ENCODE measurements around the gene FNBP1.

- TF ChIP-seq, protein P1, sequence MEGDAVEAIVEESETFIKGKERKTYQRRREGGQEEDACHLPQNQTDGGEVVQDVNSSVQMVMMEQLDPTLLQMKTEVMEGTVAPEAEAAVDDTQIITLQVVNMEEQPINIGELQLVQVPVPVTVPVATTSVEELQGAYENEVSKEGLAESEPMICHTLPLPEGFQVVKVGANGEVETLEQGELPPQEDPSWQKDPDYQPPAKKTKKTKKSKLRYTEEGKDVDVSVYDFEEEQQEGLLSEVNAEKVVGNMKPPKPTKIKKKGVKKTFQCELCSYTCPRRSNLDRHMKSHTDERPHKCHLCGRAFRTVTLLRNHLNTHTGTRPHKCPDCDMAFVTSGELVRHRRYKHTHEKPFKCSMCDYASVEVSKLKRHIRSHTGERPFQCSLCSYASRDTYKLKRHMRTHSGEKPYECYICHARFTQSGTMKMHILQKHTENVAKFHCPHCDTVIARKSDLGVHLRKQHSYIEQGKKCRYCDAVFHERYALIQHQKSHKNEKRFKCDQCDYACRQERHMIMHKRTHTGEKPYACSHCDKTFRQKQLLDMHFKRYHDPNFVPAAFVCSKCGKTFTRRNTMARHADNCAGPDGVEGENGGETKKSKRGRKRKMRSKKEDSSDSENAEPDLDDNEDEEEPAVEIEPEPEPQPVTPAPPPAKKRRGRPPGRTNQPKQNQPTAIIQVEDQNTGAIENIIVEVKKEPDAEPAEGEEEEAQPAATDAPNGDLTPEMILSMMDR (IDR thresholded peaks at IDR 0.05): no peak
- no peak for TF ChIP-seq POLR2A (IDR thresholded peaks at IDR 0.05)
These were observed 544 bp downstream of the FNBP1 start for GRCh38 chr9:130042406-130042884.
